Calu3 (cell line): ENCODE results near the gene HCST. TPM values are rescaled to one million over a fixed set of nuclear protein-coding genes. Genes with fewer than 3 reads are reported as not detected.

ENCODE experiments used
- BruUV-seq: library from RNA; stranded (reverse); fragments of 400-500 nt; replicated peaks from 2 replicates; lab custom pipeline; 2021; lab: Mats Ljungman, UMichigan
- CTCF ChIA-PET: fragments of 300-600 bp; sonication (Branson Sonifier 250); formaldehyde crosslinking; loops from one replicate; lab custom pipeline; 2022; ENCODE audit warnings: antibody characterized with exemption; lab: Charles Lee
- DNase-seq: peaks from one replicate; pipeline ENCODE4 v3.0.0; 2022
- H3K27ac Mint-ChIP-seq: one replicate; pipeline ENCODE4 v1.8.0; 2022; ENCODE audit warnings: mixed read lengths; ENCODE audit not compliant: unreplicated experiment
- H3K27me3 Mint-ChIP-seq: one replicate; pipeline ENCODE4 v1.8.0; 2022; ENCODE audit warnings: mixed read lengths; ENCODE audit not compliant: unreplicated experiment
- H3K36me3 Mint-ChIP-seq: one replicate; pipeline ENCODE4 v1.8.0; 2022; ENCODE audit warnings: mild to moderate bottlenecking, moderate library complexity, mixed read lengths; ENCODE audit not compliant: insufficient read depth, unreplicated experiment
- H3K4me1 Mint-ChIP-seq: one replicate; pipeline ENCODE4 v1.8.0; 2022; ENCODE audit warnings: mild to moderate bottlenecking, low read depth, mixed read lengths; ENCODE audit not compliant: unreplicated experiment
- H3K4me3 Mint-ChIP-seq: one replicate; pipeline ENCODE4 v1.8.0; 2022; ENCODE audit warnings: mild to moderate bottlenecking, low read depth, moderate library complexity, mixed read lengths; ENCODE audit not compliant: unreplicated experiment
- H3K9me3 Mint-ChIP-seq: one replicate; pipeline ENCODE4 v1.8.0; 2022; ENCODE audit warnings: low read depth, mixed read lengths; ENCODE audit not compliant: unreplicated experiment
- CTCF ChIP-seq: fragments of 200-600 bp; IDR thresholded peaks from one replicate; pipeline ENCODE4 v1.8.0; 2022; ENCODE audit warnings: antibody characterized with exemption; ENCODE audit not compliant: unreplicated experiment
- intact Hi-C: fragments of 100-400 bp; cut with micrococcal nuclease; formaldehyde crosslinking; loops from one replicate; pipeline ENCODE4 v1.10.0; 2022; ENCODE audit not compliant: unreplicated experiment
- total RNA-seq: library from RNA; stranded (reverse); gene quantifications from 2 replicates; pipeline ENCODE4 v1.2.3, GENCODE V29; 2022

Gene HCST
- total RNA-seq, 1 experiment from 2014 or later, result not detected

GRCh38 chr19:35879770-35880317 is 22.5 kb upstream of the HCST start:
- Mint-ChIP-seq H3K4me3 (no peak overlapping the region), H3K4me1 (peaks cover 7% of the 10 kb centered on the region), H3K36me3 (no peaks in the 10 kb centered on the region), H3K27me3 (peaks cover 49% of the 10 kb centered on the region), H3K9me3 (no peaks in the 10 kb centered on the region), H3K27ac (no peak overlapping the region)
- CTCF ChIA-PET, result interaction anchor here (0.6 to 1.6 kb wide), 5 partner anchors 12 to 139 kb away, joined by 3 to 11 read pairs (median 5); partner anchors contain the start of gene APLP1
- peak; percentile 94 for DNase-seq
- intact Hi-C loops, result no loop called here
- TF ChIP-seq CTCF, result no peak
- no TSS peak for BruUV-seq

GRCh38 chr19:35882114-35882832 is 20.1 kb upstream of the HCST start:
- Mint-ChIP-seq H3K36me3 (peaks cover 2% of the 10 kb centered on the region), H3K27ac (no peak overlapping the region), H3K27me3 (peaks cover 30% of the 10 kb centered on the region), H3K9me3 (no peaks in the 10 kb centered on the region), H3K4me3 (no peak overlapping the region), H3K4me1 (peaks cover 7% of the 10 kb centered on the region)
- no TSS peak for BruUV-seq
- DNase-seq, result peak; percentile 61
- peak; percentile 38 for TF ChIP-seq CTCF
- intact Hi-C loops, result loop anchor here (1.0 kb wide), 1 partner anchor 49 kb away; no protein-coding TSS in a partner anchor
- CTCF ChIA-PET, result interaction anchor here (0.7 to 3.4 kb wide), 3 partner anchors 48 to 109 kb away, joined by 3 to 20 read pairs (median 5); no protein-coding TSS in a partner anchor

- H3K36me3 Mint-ChIP-seq, result peaks cover 16% of the 10 kb centered on the region
- intact Hi-C loops, result no loop called here
- H3K27ac Mint-ChIP-seq, result no peak overlapping the region
- BruUV-seq, result no TSS peak
- H3K27me3 Mint-ChIP-seq, result peaks cover 13% of the 10 kb centered on the region
- peaks cover 7% of the 10 kb centered on the region for H3K4me1 Mint-ChIP-seq
- H3K9me3 Mint-ChIP-seq, result no peaks in the 10 kb centered on the region
- CTCF ChIA-PET, result interaction anchor here (0.7 to 3.4 kb wide), 3 partner anchors 48 to 153 kb away, joined by 3 to 20 read pairs (median 5); no protein-coding TSS in a partner anchor
- no peak overlapping the region for H3K4me3 Mint-ChIP-seq
- TF ChIP-seq CTCF, result no peak
- no peak for DNase-seq
Measured at GRCh38 chr19:35883882-35884281, 18.4 kb upstream of the HCST start.

- Mint-ChIP-seq H3K27me3 (no peaks in the 10 kb centered on the region), H3K9me3 (no peaks in the 10 kb centered on the region), H3K4me1 (no peaks in the 10 kb centered on the region), H3K4me3 (no peak overlapping the region), H3K27ac (no peak overlapping the region), H3K36me3 (peaks cover 30% of the 10 kb centered on the region)
- BruUV-seq, result TSS peak; percentile 14
- no peak for DNase-seq
- TF ChIP-seq CTCF, result no peak
- intact Hi-C loops, result no loop called here
- CTCF ChIA-PET, result interaction anchor here (1.3 kb wide), 1 partner anchor 46 kb away, joined by 3 read pairs; no protein-coding TSS in a partner anchor
Measured at GRCh38 chr19:35885225-35885738, 17.0 kb upstream of the HCST start.
